Esophagus mucosa (tissue), 1 donor: ENCODE measurements around the gene TTYH2. TPM values are rescaled to one million over a fixed set of nuclear protein-coding genes. Genes with fewer than 3 reads are reported as not detected.
A peak's percentile ranks its signal among the peaks of the same experiment; 100 is the strongest.
"Not testable (repeated sequence)": the region's sequence is repeated elsewhere in the genome, so short reads cannot be mapped to it uniquely, and the experiment has no call there.

Source experiments
- ATAC-seq: fragments of 200-7000 bp; cut with Tn5 transposase; one replicate; pipeline ENCODE4 v1.9.1; 2020
- total RNA-seq: library from RNA; stranded (reverse); gene quantifications from one replicate; pipeline ENCODE4 v1.2.4, GENCODE V29; 2023
- donor health status: DM: yes; HTN: yes; CAD: no.

TTYH2 gene
- total RNA-seq, 1 donor from 2014 or later = 0.88 TPM

GRCh38 chr17:74237321-74237720, 23.9 kb downstream of the TTYH2 start:
- no peak for ATAC-seq

GRCh38 chr17:74239172-74239571, 25.8 kb downstream of the TTYH2 start:
- no peak for ATAC-seq

- no peak for ATAC-seq
Observed at GRCh38 chr17:74240618-74241205, 27.3 kb downstream of the TTYH2 start.

GRCh38 chr17:74241431-74241830, 28.1 kb downstream of the TTYH2 start:
- ATAC-seq = no peak

- no peak for ATAC-seq
Observed at GRCh38 chr17:74241847-74242246, 28.5 kb downstream of the TTYH2 start.

- no peak for ATAC-seq
Observed at GRCh38 chr17:74243013-74243755, 29.8 kb downstream of the TTYH2 start.

GRCh38 chr17:74244128-74244527, 30.8 kb downstream of the TTYH2 start:
- no peak for ATAC-seq

GRCh38 chr17:74244548-74244947, 31.2 kb downstream of the TTYH2 start:
- ATAC-seq = no peak

- ATAC-seq = no peak
Observed at GRCh38 chr17:74245145-74245831, 31.9 kb downstream of the TTYH2 start.

GRCh38 chr17:74245871-74246270, 32.5 kb downstream of the TTYH2 start:
- no peak for ATAC-seq

GRCh38 chr17:74249590-74250270, 36.4 kb downstream of the TTYH2 start:
- no peak for ATAC-seq

- no peak for ATAC-seq
Observed at GRCh38 chr17:74250324-74250995, 37.1 kb downstream of the TTYH2 start.

- no peak for ATAC-seq
Observed at GRCh38 chr17:74251051-74251450, 37.7 kb downstream of the TTYH2 start.

GRCh38 chr17:74251569-74251968, 38.2 kb downstream of the TTYH2 start:
- ATAC-seq = no peak

- ATAC-seq = no peak
Observed at GRCh38 chr17:74252211-74252610, 38.8 kb downstream of the TTYH2 start.

GRCh38 chr17:74253036-74253435, 39.7 kb downstream of the TTYH2 start:
- ATAC-seq = no peak

GRCh38 chr17:74257311-74257710, 43.9 kb downstream of the TTYH2 start:
- ATAC-seq = no peak

- ATAC-seq = peak; percentile 54
Observed at GRCh38 chr17:74259667-74260524, 46.5 kb downstream of the TTYH2 start.

GRCh38 chr17:74260525-74260850, 47.1 kb downstream of the TTYH2 start:
- no peak for ATAC-seq

GRCh38 chr17:74262601-74263000, 49.2 kb downstream of the TTYH2 start:
- ATAC-seq = no peak

- ATAC-seq = not testable (repeated sequence)
Observed at GRCh38 chr17:74267054-74267453, 53.7 kb downstream of the TTYH2 start.

GRCh38 chr17:74267579-74267978, 54.2 kb downstream of the TTYH2 start:
- ATAC-seq = no peak
